Endothelial cell of umbilical vein (primary cell): ENCODE measurements around the gene RBPJ. TPM values are rescaled to one million over a fixed set of nuclear protein-coding genes. Genes with fewer than 3 reads are reported as not detected.

Experiments
- BruUV-seq: library from RNA; stranded (reverse); fragments of 400-500 nt; replicated peaks from 2 replicates; lab custom pipeline; 2021; lab: Mats Ljungman, UMichigan
- CTCF ChIA-PET: fragments of 300-600, 350-600 bp; sonication (Branson Sonifier 250); formaldehyde crosslinking; loops from one replicate; lab custom pipeline; 2021; ENCODE audit warnings: antibody characterized with exemption, inconsistent platforms; lab: Charles Lee
- POLR2A ChIA-PET: fragments of 300-600, 350-600 bp; sonication (Branson Sonifier 250); formaldehyde crosslinking; loops from one replicate; lab custom pipeline; 2021; ENCODE audit warnings: antibody characterized with exemption, inconsistent platforms; lab: Charles Lee
- DNase-seq: peaks from one replicate; pipeline ENCODE4 v3.0.0-alpha.2; 2011; ENCODE audit warnings: low read depth, low spot score
- FAIRE-seq: peaks from 2 replicates; lab custom pipeline; 2011; peaks lifted over from hg19 to GRCh38; lab: Jason Lieb, UNC
- H2AFZ ChIP-seq: 2 replicates; pipeline ENCODE4 v1.6.0; 2012; ENCODE audit warnings: low read depth, low read length, control low read depth, inconsistent platforms
- H3K27ac ChIP-seq: 2 replicates; pipeline ENCODE4 v1.5.1; 2011; ENCODE audit warnings: low read depth, mild to moderate bottlenecking, control low read depth, low read length, moderate library complexity; ENCODE audit not compliant: insufficient read depth
- H3K27me3 ChIP-seq, 2 experiments: 2 replicates each; pipeline versions ENCODE4 v1.6.0 to v1.6.1; 2011; ENCODE audit warnings: low read length in 2 of 2, mixed read lengths in 1 of 2; ENCODE audit not compliant: control insufficient read depth in 2 of 2, insufficient read depth in 2 of 2
- H3K36me3 ChIP-seq, 2 experiments: 2 replicates in 1 of 2; 3 replicates in 1 of 2; pipeline ENCODE4 v1.5.1; 2011; ENCODE audit warnings: low read length in 2 of 2, mild to moderate bottlenecking in 1 of 2, moderate library complexity in 1 of 2; ENCODE audit not compliant: control insufficient read depth in 2 of 2, insufficient read depth in 2 of 2; ENCODE audit errors: extremely low read depth in 1 of 2
- H3K4me1 ChIP-seq: 3 replicates; pipeline ENCODE4 v1.5.1; 2011; ENCODE audit warnings: mild to moderate bottlenecking, low read length; ENCODE audit not compliant: control insufficient read depth, insufficient read depth; ENCODE audit errors: extremely low read depth
- H3K4me2 ChIP-seq: 2 replicates; pipeline ENCODE4 v1.6.1; 2011; ENCODE audit warnings: low read length, control low read depth, mixed read lengths; ENCODE audit not compliant: insufficient read depth
- H3K4me3 ChIP-seq, 3 experiments: fragments of 200-600 bp in 1 of 3; sonication (generic), shearing (Covaris generic) in 1 of 3; replicated peaks in 1 of 3; 2 replicates each; pipeline ENCODE4 v1.5.1; 2011 to 2016; ENCODE audit warnings: control low read depth in 3 of 3, low read length in 3 of 3, mild to moderate bottlenecking in 2 of 3, inconsistent platforms in 1 of 3, low read depth in 1 of 3, moderate library complexity in 1 of 3; ENCODE audit not compliant: insufficient read depth in 1 of 3
- H3K79me2 ChIP-seq: 2 replicates; pipeline ENCODE4 v1.6.0; 2012; ENCODE audit warnings: low read length, inconsistent platforms; ENCODE audit not compliant: control insufficient read depth, insufficient read depth
- H3K9ac ChIP-seq: replicated peaks from 2 replicates; pipeline ENCODE3; 2011; ENCODE audit warnings: low read length, control low read depth; ENCODE audit not compliant: insufficient read depth; ENCODE audit errors: extremely low read depth
- H3K9me1 ChIP-seq: replicated peaks from 3 replicates; pipeline ENCODE4 v1.6.0; 2011; ENCODE audit warnings: mild to moderate bottlenecking, low read length; ENCODE audit not compliant: control insufficient read depth, insufficient read depth; ENCODE audit errors: extremely low read depth
- H3K9me3 ChIP-seq: replicated peaks from 2 replicates; pipeline ENCODE4 v1.5.1; 2012; ENCODE audit warnings: low read length, inconsistent platforms; ENCODE audit not compliant: control insufficient read depth, insufficient read depth
- H4K20me1 ChIP-seq: replicated peaks from 2 replicates; pipeline ENCODE3; 2011; ENCODE audit warnings: mild to moderate bottlenecking, low read length; ENCODE audit not compliant: control insufficient read depth, insufficient read depth; ENCODE audit errors: extremely low read depth
- CTCF ChIP-seq, 2 donors: IDR thresholded peaks; 1 replicate in 1 of 2; 2 replicates in 1 of 2; pipeline ENCODE4 v1.5.1; 2011; ENCODE audit warnings: low read length in 2 of 2, mild to moderate bottlenecking in 2 of 2, moderate library complexity in 2 of 2, control low read depth in 1 of 2, inconsistent platforms in 1 of 2, low read depth in 1 of 2; ENCODE audit not compliant: insufficient read depth in 1 of 2; ENCODE audit errors: extremely low read depth in 1 of 2
- EZH2 ChIP-seq: IDR thresholded peaks from 2 replicates; pipeline ENCODE4 v1.6.1; 2012; ENCODE audit warnings: borderline replicate concordance, low read depth, mild to moderate bottlenecking, moderate library complexity, low read length, inconsistent platforms; ENCODE audit not compliant: severe bottlenecking
- FOS ChIP-seq: IDR thresholded peaks from 2 replicates; pipeline ENCODE4 v1.6.1; 2011; ENCODE audit warnings: mild to moderate bottlenecking, low read length, moderate library complexity, borderline replicate concordance; ENCODE audit not compliant: insufficient read depth
- GATA2 ChIP-seq: IDR thresholded peaks from 2 replicates; pipeline ENCODE4 v1.7.0; 2011; ENCODE audit warnings: low read depth, mild to moderate bottlenecking, moderate library complexity, mixed read lengths, low read length; ENCODE audit not compliant: insufficient read length, insufficient read depth
- JUN ChIP-seq: IDR thresholded peaks from 2 replicates; pipeline ENCODE4 v1.6.1; 2011; ENCODE audit warnings: borderline replicate concordance, low read depth; ENCODE audit not compliant: insufficient read length, insufficient read depth
- MAX ChIP-seq: IDR thresholded peaks from 2 replicates; pipeline ENCODE4 v1.6.1; 2011; ENCODE audit not compliant: insufficient read depth, insufficient read length
- MYC ChIP-seq: IDR thresholded peaks from one replicate; pipeline ENCODE4 v1.6.1; 2011; ENCODE audit warnings: mild to moderate bottlenecking, low read depth, low read length
- POLR2A ChIP-seq: IDR thresholded peaks from 2 replicates; pipeline ENCODE4 v1.6.1; 2012; ENCODE audit warnings: low read depth, mild to moderate bottlenecking, control low read depth, low read length
- POLR2AphosphoS5 ChIP-seq: IDR thresholded peaks from 2 replicates; pipeline ENCODE4 v1.6.1; 2012; ENCODE audit warnings: low read depth, mild to moderate bottlenecking, control low read depth, low read length, moderate library complexity; ENCODE audit not compliant: insufficient read depth
- dilution Hi-C: fragments of 300-500 bp; cut with MboI; formaldehyde crosslinking; loops from one replicate; pipeline ENCODE4 v1.15.0; 2019; ENCODE audit warnings: low sequenced_read_pairs; ENCODE audit not compliant: extremely low pct_ligation_motif_present
- intact Hi-C: fragments of 100-400 bp; cut with micrococcal nuclease; formaldehyde crosslinking; loops from one replicate; pipeline ENCODE4 v1.10.0; 2022
- polyA plus RNA-seq, 4 experiments: library from polyadenylated mRNA; depleted of rRNA in 3 of 4; stranded (reverse) in 3 of 4; unstranded in 1 of 4; fragments of >200 nt; gene quantifications; 2 replicates each; pipeline versions ENCODE4 v1.2.1 to v1.2.3, GENCODE V29; 2011 to 2012; ENCODE audit warnings: missing spikeins in 1 of 4
- total RNA-seq: library from RNA; stranded (reverse); gene quantifications from 2 replicates; pipeline ENCODE4 v1.2.3, GENCODE V29; 2021

RBPJ gene
- total and polyA plus RNA-seq, 2 donors (not counting 3 experiments of a cell fraction or from before 2014, with no cell fraction given) = 17.0 to 42.9 TPM

DNA sequence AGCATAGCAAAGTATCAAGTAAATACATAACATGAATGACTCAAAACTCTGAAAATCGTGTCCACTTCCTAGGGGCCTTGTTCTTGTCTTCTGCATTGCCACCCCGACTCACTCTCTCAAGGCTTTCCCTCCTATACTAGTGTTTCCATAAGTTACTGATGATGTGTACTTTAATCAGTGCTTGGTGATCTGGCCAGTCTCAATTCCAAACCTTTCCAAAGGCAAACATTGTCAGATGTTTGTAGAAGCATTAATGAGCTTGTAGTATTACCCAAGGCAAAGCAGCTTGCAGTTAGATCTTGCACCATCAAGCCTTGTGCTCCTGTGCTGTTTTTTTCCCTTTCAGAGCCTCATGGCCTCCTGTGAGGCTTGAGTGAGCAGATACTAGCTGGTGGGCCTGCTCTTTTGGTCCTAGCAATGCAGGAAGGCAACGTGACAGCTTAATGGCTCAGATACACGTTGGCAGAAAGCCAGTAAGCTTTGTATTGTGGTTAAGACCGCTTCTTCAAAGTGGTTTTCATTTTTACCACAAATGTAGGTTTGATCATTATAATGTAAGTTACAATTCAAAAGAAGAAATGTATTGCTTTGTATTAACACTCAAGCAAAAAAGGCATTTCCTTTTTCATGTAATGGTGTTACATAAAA is 51.8 kb downstream of the RBPJ start:
- BruUV-seq = no TSS peak
- H3K36me3 ChIP-seq = no peaks in the 10 kb centered on the region
- no peak overlapping the region for H2AFZ ChIP-seq
- peaks cover 45% of the 10 kb centered on the region for H3K79me2 ChIP-seq
- no peak overlapping the region for H3K9ac ChIP-seq
- no peaks in the 10 kb centered on the region for H3K9me1 ChIP-seq
- H3K4me2 ChIP-seq = no peak overlapping the region
- DNase-seq = peak; percentile 68
- no peak for FAIRE-seq
- no peaks in the 10 kb centered on the region for H3K9me3 ChIP-seq
- dilution Hi-C loops = no loop called here
- TF ChIP-seq GATA2 (no peak), CTCF (IDR thresholded peaks at IDR 0.05; ENCODE audit: extremely low read depth in 1 of 2, insufficient read depth in 1 of 2, low read depth in 1 of 2, low read length in 2 of 2) (no peak), FOS (no peak), EZH2 (no peak), POLR2A (no peak), POLR2AphosphoS5 (no peak), MAX (no peak), MYC (no peak), JUN (no peak)
- CTCF ChIA-PET = interaction anchor here (0.6 to 3.0 kb wide), 7 partner anchors 10 to 49 kb away, joined by 3 to 15 read pairs (median 3); no protein-coding TSS in a partner anchor
- no peaks in the 10 kb centered on the region for H3K27me3 ChIP-seq
- peaks cover 2% of the 10 kb centered on the region for H4K20me1 ChIP-seq
- no peaks in the 10 kb centered on the region for H3K4me1 ChIP-seq
- intact Hi-C loops = no loop called here
- no peak overlapping the region for H3K4me3 ChIP-seq
- H3K27ac ChIP-seq = no peak overlapping the region
- POLR2A ChIA-PET = interaction anchor here (0.7 kb wide), 1 partner anchor 42 kb away, joined by 3 read pairs; no protein-coding TSS in a partner anchor
